Measurements from ENCODE around the gene TMEM108.

The TMEM108 gene

DNA sequence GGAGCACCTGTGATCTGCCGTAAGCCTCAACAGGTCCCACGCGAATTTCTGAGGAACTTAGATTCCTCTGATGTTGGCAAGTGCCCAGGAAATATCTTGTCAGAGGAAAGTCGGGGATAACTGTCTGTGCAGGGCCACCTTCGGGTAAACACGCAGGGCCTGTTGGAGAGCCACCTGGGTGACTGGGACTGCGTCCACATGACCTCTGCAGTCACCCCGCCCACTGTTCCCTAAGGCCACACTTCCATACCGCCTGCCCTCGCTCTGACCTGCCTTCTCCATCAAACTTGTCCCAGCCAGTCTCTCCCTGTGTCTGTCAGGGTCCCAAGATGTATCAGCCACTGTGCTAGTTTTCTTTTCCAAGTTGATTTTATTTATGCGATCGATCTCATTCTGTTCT, 390.4 kb downstream of the TMEM108 start:
- DNase-seq = no peak

DNA sequence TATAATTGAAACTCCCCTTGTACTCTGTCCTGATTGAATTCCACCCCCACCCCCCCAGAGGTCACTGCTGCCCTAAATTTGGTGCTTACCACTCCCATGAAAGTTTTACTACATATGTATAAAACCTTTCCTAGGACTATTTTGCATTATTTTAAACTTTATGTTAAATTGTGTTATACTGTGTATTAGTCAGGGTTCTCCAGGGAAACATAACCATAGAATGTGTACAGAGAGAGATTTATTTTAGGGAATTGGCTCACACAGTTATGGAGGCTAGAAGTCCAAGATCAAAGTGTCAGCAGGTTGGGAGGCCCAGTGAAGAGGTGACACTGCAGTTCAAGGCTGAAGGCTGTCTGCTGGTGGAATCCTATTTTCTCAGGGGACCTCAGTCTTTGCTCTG, 390.9 kb downstream of the TMEM108 start:
- DNase-seq = no peak

GRCh38 chr3:133439563-133439962, 401.4 kb downstream of the TMEM108 start:
- no peak for DNase-seq

DNA sequence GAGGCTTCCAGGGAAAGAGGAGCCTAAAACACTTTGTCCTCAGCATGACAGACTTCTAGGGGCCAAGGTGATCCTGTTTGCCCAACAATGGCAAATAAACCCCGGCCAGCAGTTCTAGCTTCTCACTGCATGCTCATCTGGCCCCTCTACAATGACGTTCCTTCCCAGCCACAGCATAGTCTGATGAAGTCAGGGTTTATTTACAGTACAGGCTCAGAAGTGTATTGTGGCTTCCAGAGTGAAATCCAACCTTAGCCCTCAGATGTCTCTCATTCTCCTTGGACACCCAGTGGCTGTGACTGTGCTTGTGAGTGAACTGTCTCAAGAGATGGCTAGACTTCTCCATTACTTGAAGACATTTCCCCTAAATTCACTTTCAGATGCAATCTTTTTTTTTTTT, 402.5 kb downstream of the TMEM108 start:
- no peak for DNase-seq

GRCh38 chr3:133441867-133442270, 403.7 kb downstream of the TMEM108 start:
- DNase-seq = no peak

DNA sequence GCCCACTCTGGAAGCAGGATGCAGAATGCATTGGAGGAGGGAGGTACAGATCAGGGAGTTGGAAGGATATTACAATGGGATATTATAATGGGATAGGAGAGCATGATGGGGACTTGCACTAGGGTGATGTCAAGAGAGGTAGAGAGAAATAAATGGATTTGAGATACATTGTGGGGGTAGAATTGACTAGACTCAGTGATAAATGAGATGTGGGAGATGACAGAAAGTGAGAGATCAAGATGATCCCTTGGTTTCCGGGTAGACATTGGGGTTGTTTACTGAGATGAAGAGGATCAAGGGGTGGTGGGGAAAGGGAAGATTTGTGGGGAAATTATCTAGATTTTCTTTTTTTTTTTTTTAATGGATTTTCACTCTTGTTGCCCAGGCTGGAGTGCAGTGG, 404.3 kb downstream of the TMEM108 start:
- DNase-seq = no peak

- peak; percentile 23 for DNase-seq
Observed at GRCh38 chr3:133443649-133444422, 405.6 kb downstream of the TMEM108 start.

DNA sequence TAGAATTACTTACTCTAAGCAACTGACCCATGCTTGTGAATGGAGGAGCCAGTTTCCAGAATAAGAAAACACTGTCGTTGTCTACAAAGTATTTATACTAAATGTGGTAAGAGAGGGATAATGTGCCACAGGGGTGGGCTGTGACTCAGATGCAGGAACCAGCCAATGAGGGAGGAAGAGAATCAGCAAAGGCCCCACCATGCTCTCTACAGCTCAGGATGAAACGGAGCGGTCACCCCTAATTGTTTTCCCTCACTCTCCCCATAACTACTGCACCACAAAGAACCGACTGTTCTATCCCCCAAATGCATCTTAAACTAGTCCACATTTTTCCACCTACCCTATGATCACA, 406.2 kb downstream of the TMEM108 start:
- DNase-seq = no peak

DNA sequence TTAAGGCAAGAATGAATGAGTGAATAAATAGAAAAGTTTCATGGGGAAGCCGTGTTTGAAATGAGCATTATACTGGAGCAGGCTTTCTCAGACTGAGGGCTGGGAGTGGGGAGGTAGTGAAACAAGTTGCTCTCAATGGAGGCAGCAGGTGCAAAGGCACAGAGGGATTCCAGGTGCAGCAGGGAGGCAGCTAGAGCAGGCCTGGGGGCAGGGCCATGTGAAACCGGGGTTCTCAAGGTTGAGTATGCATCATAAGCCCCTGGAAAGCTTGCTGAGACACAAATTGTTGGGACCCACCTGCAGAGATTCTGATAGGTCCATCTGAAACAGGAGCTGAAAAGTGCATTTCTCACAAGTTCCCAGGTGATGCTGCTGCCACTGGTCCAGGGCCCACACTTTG, 406.9 kb downstream of the TMEM108 start:
- DNase-seq = no peak

Data from fibroblast of skin of back (primary cell).